HG03159 (cell line): ENCODE results near the gene CDH13.

Experiments
- ATAC-seq: cut with Tn5 transposase; IDR thresholded peaks from one replicate; pipeline ENCODE4 v1.9.1; 2021; ENCODE audit warnings: mild to moderate bottlenecking, moderate library complexity; ENCODE audit not compliant: unreplicated experiment

Gene CDH13

DNA sequence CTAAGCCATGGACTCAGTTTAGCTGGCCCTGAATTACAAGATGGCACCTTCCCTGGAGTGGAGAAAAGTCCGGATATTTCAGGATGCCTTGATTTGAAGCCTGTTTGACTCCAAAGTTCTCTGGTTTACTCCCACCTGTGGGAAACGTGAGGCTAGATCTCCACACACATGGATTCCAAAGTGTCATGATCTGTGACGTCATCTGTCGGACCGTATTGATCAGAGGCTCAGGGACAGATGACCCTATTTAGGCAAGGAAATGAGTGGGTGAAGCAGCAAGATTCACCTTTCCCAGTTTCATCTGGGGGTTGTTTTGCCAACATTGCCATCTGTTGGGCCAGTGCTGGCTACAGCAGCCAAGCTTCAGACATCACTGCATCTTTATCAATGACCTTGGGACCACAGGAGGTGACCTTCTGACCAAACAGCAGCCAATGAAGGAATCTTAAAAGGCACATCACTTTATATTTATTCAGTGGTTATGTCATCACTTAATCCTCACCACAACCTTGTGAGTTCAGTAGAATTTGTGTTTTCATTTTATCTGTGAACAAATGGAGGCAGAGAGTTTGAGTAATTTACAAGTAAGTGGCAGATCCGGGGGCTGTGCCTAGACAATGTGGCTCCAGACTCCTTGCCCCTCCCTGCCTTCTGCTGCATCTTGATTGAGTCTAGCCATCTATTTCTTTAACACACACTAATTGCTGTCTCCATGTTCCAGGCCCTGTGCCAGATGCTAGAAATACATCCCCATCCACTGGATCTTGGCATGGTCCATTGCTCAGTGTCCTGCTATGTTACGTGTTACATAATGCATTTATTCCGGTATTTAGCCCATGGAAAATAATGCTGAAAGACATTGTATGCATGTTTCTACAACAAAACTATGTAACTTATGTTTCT is 1.5 kb upstream of the CDH13 start:
- ATAC-seq = no peak

DNA sequence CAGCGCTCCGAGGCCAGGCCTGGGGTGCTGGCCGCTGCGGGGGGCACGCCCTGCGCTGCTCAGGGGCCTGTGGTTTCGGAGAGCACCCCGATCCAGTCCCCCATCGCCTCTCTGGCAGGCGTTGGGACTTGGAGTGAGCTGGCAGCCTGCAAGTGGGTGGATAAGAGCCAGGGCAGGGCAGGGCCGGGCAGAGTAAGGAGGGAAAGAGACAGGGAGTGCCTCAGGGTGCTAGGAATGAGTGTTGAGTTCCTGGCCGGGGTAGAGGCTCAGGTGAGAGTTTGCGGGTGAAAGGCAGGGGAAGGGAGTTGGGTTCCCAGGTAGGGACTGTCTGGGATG is 1.3 kb downstream of the CDH13 start:
- ATAC-seq = no peak

DNA sequence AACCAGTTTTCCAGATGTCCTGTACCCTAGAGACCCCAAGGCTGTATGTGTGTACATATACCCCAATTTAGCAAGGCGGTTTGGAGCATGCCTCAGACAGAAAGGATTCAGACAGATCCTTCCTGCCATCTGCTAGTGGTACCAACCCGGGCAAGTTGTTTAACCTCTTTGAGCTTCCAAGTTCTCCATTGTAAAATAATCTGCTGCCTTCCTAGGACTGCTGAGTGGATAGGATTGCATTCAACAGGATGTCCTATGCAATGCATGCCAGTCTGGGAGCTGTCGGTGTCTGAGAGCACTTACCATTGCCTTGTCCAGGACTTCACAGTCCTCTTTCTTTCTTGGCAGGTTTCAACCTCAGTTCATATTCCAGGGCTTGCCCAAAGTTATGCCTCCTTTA is 1.9 kb downstream of the CDH13 start:
- ATAC-seq = no peak

DNA sequence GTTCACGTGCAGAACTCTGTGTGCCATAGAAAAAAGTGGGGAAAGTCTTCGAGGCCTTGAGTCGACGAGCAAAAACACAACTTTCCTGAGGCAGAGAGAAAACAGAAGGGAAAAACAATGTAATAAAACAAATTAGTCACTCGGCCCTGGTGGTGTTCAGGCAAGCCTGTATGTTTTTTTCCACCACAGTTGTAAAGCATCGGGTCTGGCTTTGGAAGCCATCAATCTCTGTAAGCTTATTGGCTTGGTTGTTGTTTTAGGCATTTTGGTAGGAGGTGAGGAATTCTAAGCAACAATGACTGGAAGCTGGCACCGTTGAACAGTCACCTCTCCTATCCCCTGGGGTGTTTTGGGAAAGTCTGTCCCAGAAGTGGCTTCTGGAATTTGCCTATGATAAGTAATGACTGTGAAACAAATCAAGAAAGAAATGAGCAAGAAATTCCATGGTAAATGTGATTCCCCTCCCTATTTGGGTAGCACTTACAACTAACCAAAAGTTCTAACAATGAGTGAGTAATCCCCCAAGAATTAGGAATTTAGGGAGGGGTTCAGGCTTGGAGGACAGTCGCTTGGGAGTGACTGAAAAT is 2.8 kb downstream of the CDH13 start:
- no peak for ATAC-seq

DNA sequence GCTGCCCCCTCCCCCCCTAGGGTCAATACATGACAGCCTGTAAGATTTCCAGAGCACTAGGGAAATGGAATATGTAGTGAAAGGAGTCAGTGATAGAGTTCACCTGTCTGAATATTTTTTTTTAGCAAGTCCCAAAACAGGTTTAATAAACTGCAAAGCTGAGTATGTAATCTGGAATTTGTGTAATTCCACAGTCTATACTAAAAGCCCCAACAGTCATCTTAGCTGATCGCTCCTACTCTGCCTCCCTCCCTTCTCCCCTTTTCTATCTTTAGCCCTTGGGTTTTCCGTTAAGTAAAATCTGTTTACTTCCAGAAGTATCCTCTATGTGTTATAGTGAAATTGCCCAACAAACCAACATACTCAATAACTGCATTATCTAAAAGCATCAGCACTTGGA is 3.5 kb downstream of the CDH13 start:
- ATAC-seq = no peak

DNA sequence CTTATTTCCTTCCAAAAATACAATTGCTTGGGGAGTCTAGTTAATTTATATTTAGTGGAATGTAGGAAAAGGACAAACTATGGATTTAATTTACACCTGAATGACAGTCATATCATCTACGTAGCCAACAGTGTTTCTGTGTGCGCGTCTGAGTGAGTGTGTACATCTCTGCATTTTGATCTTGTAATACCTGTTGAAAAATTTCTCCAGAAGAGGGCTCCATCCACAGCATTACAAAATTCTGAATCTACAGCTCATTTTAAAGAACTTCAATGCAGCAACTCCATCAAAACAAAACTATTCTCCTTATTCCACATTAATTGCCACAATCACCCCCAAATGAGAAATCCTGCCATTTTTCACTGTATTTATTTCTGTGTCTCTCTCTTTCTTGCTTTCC is 3.9 kb downstream of the CDH13 start:
- ATAC-seq = no peak

DNA sequence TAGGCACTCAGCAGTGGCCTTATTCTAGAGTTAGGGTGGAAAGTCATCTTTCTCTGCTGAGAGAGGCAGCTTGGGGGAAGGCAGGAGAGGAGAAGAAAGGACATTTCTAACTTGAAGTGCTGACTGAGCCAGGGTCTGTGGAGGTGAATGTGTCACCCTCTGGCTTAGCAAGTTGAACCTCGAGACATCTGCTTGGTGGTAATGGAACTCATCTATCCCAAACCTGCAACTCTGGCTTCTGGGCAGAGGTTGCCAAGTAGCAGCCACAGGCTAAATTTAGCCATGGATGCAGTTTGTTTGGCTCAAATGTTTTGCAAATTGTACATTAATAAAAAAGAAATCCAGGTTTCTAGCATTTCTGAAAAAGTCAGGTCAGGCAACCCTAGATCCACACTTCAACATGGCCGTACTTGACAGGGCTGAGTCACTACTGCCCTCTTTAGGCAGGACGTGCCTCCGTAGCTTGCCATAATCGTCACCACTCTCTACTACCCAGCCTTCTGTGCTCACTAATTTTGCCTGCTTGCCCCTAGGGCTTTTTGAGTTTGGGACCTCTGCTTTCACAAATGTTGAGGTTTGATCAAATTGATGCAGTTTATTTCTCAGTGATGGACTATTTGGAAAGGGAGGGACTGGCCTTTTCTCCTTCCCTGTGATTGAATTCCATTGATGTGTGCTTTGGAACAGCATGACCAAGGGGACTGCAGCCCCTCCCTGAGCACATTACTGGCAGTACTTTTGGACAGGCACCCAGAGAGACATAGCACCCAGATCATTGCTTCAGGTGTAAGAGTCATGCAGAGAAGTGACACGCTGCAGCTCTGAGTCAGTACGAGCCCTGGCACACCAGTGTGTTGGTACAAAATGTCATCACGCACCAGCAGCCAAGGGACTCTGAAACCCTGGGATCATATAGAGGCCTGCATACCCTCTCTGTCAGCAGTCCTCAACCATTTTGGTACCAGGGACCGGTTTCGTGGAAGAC is 5.2 kb downstream of the CDH13 start:
- no peak for ATAC-seq

DNA sequence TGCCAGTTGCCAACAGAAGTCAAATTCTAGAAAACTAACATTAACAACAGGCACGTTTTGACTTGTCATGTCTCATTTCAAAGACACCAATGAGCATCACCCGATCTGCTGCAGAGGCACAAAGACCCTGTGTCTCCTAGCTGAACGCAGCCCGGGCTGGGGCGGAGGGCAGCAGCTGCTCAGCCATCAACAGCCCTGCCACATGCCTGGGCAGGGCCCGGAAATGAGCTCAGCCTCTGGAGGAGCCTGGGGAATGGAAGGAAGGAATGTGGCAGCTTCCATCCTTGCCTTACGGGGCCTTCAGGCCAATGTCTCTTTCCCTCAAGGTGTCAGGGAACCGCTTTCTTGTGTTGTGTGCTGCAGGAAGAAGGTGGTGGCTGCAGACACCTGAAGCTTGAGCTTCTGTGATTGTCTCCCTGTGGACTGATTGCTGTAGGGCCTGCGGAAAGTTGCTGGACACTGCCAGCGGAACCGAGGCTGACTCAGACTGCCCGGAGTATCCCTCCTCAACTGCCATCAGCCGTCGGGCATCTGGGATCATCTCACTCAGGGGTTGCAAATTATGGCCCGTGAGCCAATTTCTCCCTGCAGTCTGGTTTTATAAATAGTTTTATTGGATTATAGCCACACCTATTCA is 7.3 kb downstream of the CDH13 start:
- no peak for ATAC-seq

DNA sequence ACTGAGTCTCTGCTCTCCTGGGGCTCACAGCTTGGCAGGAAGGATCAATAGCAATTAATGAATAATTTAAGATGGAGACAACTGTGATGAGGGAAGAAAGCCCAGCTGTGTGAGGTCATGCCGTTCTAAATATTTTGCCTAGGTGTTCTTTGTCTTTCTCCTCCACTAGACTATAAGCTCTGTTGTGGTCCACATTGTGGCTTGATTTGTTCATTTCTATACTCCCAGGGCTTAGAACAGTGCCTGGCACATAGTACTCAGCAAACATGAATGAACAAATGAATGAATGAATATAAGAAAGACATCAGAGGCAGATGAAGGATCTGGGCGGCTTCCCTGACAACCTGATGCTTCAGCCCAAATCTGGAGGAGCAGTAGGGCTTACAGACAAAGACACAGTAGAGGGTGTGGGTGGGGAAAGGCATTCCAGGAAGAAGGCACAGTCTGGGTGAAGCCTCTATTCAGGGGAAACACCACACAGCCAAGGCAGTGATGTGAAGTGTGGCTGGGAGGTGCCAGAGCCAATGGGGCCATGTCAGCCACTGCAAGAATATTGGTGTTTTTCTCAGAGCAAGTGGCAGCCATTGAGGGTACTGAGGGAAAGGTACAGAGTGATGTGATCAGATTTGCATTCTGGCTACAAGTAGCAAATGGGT is 8.3 kb downstream of the CDH13 start:
- no peak for ATAC-seq

DNA sequence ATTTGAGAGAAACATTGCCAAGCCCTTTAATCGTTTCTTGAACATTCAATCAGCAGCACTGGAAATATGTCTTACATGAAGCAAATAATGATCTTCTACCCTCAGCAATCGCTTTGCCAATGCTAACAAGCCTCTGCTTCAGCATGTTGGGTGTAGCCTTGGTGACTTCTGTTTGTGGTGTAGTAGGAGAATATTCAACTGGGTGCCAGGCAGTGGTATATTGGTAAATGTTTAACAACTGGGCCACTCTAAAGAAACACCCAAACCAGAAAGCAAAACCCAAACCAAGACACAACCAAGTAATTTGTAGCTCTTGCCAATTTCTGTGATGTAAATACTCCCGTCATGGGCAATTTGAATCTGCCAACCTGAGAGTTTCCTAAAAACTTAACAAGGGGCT is 9.7 kb downstream of the CDH13 start:
- no peak for ATAC-seq

DNA sequence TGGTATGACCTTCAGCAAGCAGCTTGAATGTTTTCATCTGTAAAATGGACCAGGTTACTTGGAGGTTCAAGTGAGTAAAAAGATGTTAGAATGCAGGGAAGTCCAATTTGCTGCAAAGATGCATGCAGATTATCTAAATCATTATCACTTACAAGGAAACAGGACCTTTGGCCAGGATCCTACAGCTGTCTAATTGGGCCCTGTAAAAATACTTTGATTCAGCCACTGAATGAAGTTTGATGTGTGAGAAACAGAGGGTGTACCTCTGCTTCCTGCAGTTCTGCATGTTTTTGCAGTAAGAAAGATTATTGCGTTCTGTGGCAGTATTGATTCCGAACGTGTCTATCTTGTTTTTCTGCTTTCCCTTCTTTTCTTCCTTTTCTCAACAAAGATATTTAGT is 10.2 kb downstream of the CDH13 start:
- ATAC-seq = no peak

DNA sequence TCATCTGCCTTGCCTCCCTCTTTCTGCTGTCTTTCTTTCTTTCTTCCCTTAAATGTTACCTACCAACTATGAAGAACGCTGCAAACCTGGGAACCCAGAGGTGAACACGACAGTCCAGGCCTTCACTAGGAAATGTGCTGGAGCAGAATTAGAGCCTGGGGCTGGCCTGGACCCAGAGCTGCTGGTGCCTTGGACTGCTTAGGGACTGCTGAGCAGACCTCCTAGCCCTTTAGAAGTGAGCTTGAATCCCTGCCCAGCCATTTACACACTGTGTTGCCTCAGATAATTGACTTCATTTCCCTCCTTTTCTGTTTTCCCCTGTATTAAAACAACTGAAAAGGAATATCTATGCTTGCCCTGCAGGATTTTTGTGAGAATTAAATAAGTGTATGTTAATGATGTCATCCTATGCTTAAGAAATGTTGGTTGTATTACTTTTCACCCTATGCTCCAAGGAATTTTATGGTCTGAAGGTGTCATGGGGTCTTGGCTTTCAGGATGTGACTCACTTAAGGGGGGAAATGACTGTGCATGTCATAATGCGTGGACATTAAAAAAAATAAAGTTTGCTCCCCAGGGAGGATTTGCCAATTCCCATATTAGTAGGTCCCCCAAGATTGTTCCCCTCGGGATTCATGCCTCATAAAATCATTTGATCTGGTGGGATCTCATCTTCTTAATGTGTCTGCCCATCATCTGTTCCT is 11.5 kb downstream of the CDH13 start:
- ATAC-seq = no peak

DNA sequence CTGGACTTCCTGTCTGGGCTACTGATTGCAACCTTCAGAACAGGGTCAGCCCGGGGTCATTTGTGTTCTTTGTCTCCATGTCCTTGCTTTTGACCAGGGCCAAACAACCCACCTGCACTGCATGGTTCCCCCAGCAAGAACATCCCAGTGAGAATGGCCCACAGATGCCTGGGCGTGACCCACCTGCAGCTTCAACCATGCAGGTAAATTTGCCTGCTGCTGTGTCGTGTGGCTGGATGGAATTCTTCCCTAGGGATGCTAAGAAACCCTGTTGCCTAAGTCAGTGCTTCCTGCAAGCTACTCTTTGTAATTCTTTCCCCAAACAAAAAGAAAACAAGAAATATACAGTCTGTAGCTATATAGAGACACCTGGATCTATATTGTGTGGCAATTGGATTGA is 12.5 kb downstream of the CDH13 start:
- ATAC-seq = no peak

DNA sequence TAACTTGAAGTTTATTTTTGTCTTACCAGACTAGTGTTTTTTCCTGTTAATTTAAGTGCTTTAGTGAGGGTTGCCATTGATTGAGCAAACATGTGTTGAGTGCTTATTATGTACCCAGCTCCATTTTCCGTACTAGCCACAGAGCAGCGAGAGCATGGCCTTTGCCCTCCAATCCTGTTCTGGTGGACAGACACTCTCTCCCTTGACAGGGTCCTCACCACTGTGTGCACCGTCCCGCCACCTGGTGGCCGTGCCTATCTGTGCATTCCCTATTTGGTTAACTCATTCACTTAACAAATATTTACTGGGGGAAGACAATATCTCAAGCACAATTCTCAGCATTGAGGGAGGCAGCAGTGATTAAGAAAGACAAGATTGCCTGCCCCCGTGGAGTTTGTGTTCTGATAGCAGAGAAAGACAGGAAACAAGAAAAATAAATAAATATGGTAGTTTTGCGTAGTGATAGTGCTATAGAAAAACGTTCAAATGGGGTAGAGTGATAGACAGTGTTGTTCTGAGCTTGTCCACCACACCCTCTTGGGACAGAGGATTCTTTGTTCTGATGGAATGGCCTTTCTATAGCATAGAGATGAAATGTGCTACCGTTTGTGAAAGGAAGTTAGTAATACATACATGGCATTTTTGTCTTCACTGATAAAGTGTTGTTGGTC is 13.0 kb downstream of the CDH13 start:
- peak; percentile 81 for ATAC-seq

DNA sequence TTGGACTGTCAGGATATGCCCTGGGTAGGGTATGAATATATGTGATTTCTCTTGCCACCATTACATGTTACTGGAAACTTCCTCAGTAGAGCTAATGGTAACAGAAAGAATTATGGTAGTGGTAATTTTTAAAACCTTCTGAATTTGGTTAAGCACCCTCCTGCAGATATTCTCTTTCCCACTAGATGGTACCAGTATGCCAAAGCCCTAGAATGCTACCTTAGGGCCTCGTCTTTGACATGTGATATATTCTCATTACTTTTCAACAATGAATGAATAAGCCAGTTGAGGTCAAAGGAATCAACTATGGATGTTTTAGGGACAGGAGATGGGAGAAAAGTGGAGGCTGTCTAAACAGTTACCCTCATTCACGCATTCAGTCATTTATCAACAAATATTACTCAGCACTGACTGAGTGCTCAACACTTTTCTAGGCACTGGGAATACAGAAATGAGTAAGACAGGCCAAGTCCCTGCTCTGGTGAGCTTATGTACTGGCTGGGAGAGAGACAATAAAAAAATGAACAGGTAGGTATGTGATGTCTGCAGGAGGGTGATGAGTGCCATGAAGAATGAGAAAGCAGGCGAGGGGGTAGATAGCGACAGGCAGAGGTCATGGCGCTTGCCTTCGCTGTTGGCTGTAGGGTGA is 14.7 kb downstream of the CDH13 start:
- no peak for ATAC-seq

DNA sequence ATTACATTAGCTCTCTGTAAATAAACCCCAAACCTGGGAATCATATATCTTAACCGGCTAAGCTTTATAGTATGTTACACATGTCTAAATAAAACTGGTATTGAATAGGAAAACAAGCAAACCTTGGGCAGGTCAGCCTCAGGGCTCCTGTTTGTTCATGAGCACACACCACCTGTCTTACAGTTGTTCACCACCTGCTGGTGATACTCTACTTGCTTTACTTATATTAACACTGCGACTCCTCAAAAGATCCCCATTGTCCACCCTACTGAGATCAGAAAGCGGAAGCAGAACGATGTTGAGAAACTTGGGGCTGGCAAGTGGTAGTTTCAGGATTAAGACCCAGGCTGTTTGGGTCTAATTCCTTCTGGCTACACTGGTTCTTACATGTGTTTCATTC is 16.4 kb downstream of the CDH13 start:
- no peak for ATAC-seq

DNA sequence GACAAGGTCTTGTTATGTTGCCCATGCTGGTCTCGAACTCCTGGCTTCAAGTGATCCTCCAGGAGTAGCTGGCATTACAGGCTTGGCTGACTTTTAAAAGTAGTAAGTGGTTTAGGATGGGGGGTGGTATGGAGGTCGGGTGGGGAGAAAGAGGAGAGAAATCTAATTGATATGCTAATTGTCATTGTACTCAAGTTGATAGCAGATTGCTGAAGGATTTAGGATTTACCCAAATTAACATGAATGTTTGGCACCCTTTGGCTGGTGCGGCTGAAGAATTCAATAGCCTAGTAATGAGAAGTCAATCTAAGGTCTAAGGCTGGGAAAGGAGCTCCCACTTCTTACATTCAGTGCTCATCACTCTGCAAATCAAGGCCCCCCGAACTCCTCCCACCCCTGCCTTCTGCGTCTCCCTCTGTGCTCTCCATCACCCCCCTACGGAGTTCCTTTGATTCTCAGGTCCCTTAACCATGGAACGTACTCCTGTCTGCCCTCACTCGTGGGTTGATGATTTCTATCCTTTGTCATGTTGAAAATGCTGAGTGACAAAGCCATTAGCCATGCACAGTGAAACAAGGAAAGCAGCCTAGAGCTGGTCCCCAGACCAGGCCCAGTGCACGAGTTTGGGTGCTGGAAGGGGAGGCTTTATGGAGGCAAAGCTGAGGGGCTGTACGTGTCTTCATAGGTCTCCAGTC is 17.3 kb downstream of the CDH13 start:
- ATAC-seq = no peak

DNA sequence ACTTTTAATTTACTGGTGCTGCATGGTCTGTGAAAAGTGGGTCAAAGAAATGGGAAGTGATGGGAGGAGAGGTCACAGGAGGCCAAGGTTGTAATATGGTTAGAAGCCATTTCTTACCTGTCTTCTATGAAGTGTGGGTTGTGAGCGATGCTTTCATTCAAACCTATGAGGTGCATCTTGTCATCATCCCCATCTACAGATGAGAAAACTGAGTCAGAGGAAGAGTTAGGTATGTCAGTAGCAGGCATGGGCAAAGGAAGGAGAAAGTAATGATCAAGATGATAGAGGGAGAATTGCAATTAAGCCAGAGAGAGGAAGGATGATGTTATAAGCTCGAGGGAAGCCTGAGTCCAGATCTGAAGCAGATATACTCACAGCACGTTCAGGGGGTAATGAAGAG is 19.7 kb downstream of the CDH13 start:
- no peak for ATAC-seq
